H1 (cell line): Measurements from ENCODE around the gene PHOX2A. TPM values are rescaled to one million over a fixed set of nuclear protein-coding genes. Genes with fewer than 3 reads are reported as not detected.
A peak's percentile ranks its signal among the peaks of the same experiment; 100 is the strongest.

Source experiments
- CTCF ChIA-PET: fragments of 300-600 bp; sonication (Branson Sonifier 250); formaldehyde crosslinking; loops from one replicate; lab custom pipeline; 2021; ENCODE audit not compliant: partially characterized antibody; lab: Charles Lee
- POLR2A ChIA-PET: fragments of 300-600 bp; sonication (Branson Sonifier 250); formaldehyde crosslinking; loops from one replicate; lab custom pipeline; 2021; ENCODE audit warnings: inconsistent platforms; ENCODE audit not compliant: partially characterized antibody; lab: Charles Lee
- DNase-seq, 2 experiments: peaks; one replicate each; pipeline versions ENCODE4 v3.0.0 to v3.0.0-alpha.2; 2010 to 2022; ENCODE audit warnings: low spot score in 2 of 2, low read depth in 1 of 2, mixed read lengths in 1 of 2
- FAIRE-seq: peaks from 2 replicates; lab custom pipeline; 2011; peaks lifted over from hg19 to GRCh38; lab: Jason Lieb, UNC
- H2AFZ ChIP-seq: 2 replicates; pipeline ENCODE4 v1.8.1; 2012; ENCODE audit warnings: low read length, inconsistent platforms
- H2AK5ac ChIP-seq: 2 replicates; pipeline ENCODE4 v1.6.1; 2013; ENCODE audit warnings: low read depth, low read length
- H2BK120ac ChIP-seq: replicated peaks from 2 replicates; pipeline ENCODE3; 2013; ENCODE audit warnings: low read depth, low read length, inconsistent platforms
- H2BK12ac ChIP-seq: 2 replicates; pipeline ENCODE4 v1.6.1; 2013; ENCODE audit warnings: low read depth, low read length
- H2BK15ac ChIP-seq: 2 replicates; pipeline ENCODE4 v1.6.1; 2013; ENCODE audit warnings: low read length
- H2BK20ac ChIP-seq: 2 replicates; pipeline ENCODE4 v1.6.1; 2013; ENCODE audit warnings: low read length
- H2BK5ac ChIP-seq: 2 replicates; pipeline ENCODE4 v1.6.1; 2013; ENCODE audit warnings: low read depth, low read length
- H3K14ac ChIP-seq: 2 replicates; pipeline ENCODE4 v1.6.1; 2013; ENCODE audit warnings: inconsistent platforms; ENCODE audit not compliant: insufficient read length
- H3K18ac ChIP-seq: 2 replicates; pipeline ENCODE4 v1.6.1; 2013; ENCODE audit warnings: low read length; ENCODE audit errors: extremely low read depth
- H3K23ac ChIP-seq: 2 replicates; pipeline ENCODE4 v1.6.1; 2013; ENCODE audit warnings: inconsistent platforms; ENCODE audit not compliant: insufficient read length
- H3K23me2 ChIP-seq: 2 replicates; pipeline ENCODE4 v1.6.1; 2013; ENCODE audit warnings: low read depth, low read length
- H3K27ac ChIP-seq: 2 replicates; pipeline ENCODE4 v1.6.1; 2011; ENCODE audit warnings: low read depth, low read length, inconsistent platforms
- H3K27me3 ChIP-seq, 4 experiments: replicated peaks in 1 of 4; 1 replicate in 1 of 4; 2 replicates in 3 of 4; pipeline versions ENCODE4 v1.6.1 to v1.8.1; 2011 to 2013; ENCODE audit warnings: low read length in 3 of 4, mild to moderate bottlenecking in 3 of 4, inconsistent platforms in 2 of 4, mixed read lengths in 2 of 4, moderate library complexity in 1 of 4; ENCODE audit not compliant: control insufficient read depth in 3 of 4, insufficient read depth in 3 of 4; ENCODE audit errors: extremely low read depth in 1 of 4
- H3K36me3 ChIP-seq, 4 experiments: 2 replicates each; pipeline versions ENCODE4 v1.6.1 to v1.8.1; 2011 to 2013; ENCODE audit warnings: mild to moderate bottlenecking in 4 of 4, low read length in 3 of 4, moderate library complexity in 2 of 4, control low read depth in 1 of 4, inconsistent platforms in 1 of 4; ENCODE audit not compliant: insufficient read depth in 4 of 4, control insufficient read depth in 2 of 4
- H3K4ac ChIP-seq: replicated peaks from 2 replicates; pipeline ENCODE3; 2013; ENCODE audit warnings: low read length, low read depth, mixed read lengths, inconsistent platforms; ENCODE audit not compliant: insufficient read length
- H3K4me1 ChIP-seq, 4 experiments: replicated peaks in 1 of 4; 1 replicate in 1 of 4; 2 replicates in 3 of 4; pipeline versions ENCODE4 v1.6.1 to v1.8.1; 2011 to 2013; ENCODE audit warnings: low read length in 3 of 4, inconsistent platforms in 2 of 4, mixed read lengths in 1 of 4; ENCODE audit not compliant: insufficient read depth in 4 of 4, control insufficient read depth in 3 of 4
- H3K4me2 ChIP-seq, 2 experiments: 2 replicates each; pipeline versions ENCODE4 v1.6.1 to v1.8.1; 2011 to 2013; ENCODE audit warnings: low read depth in 2 of 2, low read length in 2 of 2, control low read depth in 1 of 2, inconsistent platforms in 1 of 2, mild to moderate bottlenecking in 1 of 2; ENCODE audit not compliant: insufficient read depth in 1 of 2
- H3K4me3 ChIP-seq, 4 experiments: fragments of 200-600, 300-600 bp in 1 of 4; sonication (generic), shearing (Covaris generic), sonication (Bioruptor Twin) in 1 of 4; 2 replicates each; pipeline versions ENCODE4 v1.5.1 to v1.8.1; 2011 to 2016; ENCODE audit warnings: low read length in 4 of 4, low read depth in 3 of 4, control low read depth in 2 of 4, inconsistent platforms in 2 of 4, mild to moderate bottlenecking in 2 of 4, mixed read lengths in 1 of 4, moderate library complexity in 1 of 4; ENCODE audit not compliant: insufficient read depth in 2 of 4; ENCODE audit errors: extremely low read depth in 1 of 4
- H3K56ac ChIP-seq: replicated peaks from 2 replicates; pipeline ENCODE3; 2013; ENCODE audit warnings: low read depth, mild to moderate bottlenecking, mixed read lengths, low read length, inconsistent platforms; ENCODE audit not compliant: insufficient read length
- H3K79me1 ChIP-seq: 2 replicates; pipeline ENCODE4 v1.6.1; 2013; ENCODE audit warnings: low read depth, low read length, control low read depth
- H3K79me2 ChIP-seq, 2 experiments: 2 replicates each; pipeline versions ENCODE4 v1.6.1 to v1.8.1; 2012 to 2013; ENCODE audit warnings: low read length in 2 of 2, mild to moderate bottlenecking in 2 of 2, inconsistent platforms in 1 of 2; ENCODE audit not compliant: insufficient read depth in 2 of 2, control insufficient read depth in 1 of 2
- H3K9ac ChIP-seq, 4 experiments: replicated peaks in 1 of 4; 1 replicate in 1 of 4; 2 replicates in 3 of 4; pipeline versions ENCODE4 v1.6.1 to v1.8.1; 2011 to 2013; ENCODE audit warnings: low read depth in 3 of 4, low read length in 3 of 4, control low read depth in 2 of 4, mild to moderate bottlenecking in 2 of 4, moderate library complexity in 2 of 4, inconsistent platforms in 1 of 4; ENCODE audit errors: extremely low read depth in 1 of 4
- H3K9me3 ChIP-seq, 2 experiments: 2 replicates each; pipeline versions ENCODE4 v1.6.1 to v1.8.1; 2012 to 2013; ENCODE audit warnings: mild to moderate bottlenecking in 2 of 2, moderate library complexity in 2 of 2, control low read depth in 1 of 2, inconsistent platforms in 1 of 2, low read depth in 1 of 2, low read length in 1 of 2, mixed read lengths in 1 of 2; ENCODE audit not compliant: insufficient read depth in 2 of 2
- H4K20me1 ChIP-seq, 2 experiments: replicated peaks in 1 of 2; 2 replicates each; pipeline versions ENCODE3 to v1.8.1; 2011 to 2013; ENCODE audit warnings: inconsistent platforms in 2 of 2, low read length in 2 of 2, mild to moderate bottlenecking in 1 of 2; ENCODE audit not compliant: insufficient read depth in 2 of 2, control insufficient read depth in 1 of 2
- H4K5ac ChIP-seq: 2 replicates; pipeline ENCODE4 v1.6.1; 2013; ENCODE audit warnings: low read length, low read depth, mixed read lengths, inconsistent platforms; ENCODE audit not compliant: insufficient read length
- H4K8ac ChIP-seq: 2 replicates; pipeline ENCODE4 v1.8.0; 2013; ENCODE audit warnings: mild to moderate bottlenecking, moderate library complexity, low read length, inconsistent platforms; ENCODE audit not compliant: insufficient read depth; ENCODE audit errors: extremely low read depth
- H4K91ac ChIP-seq: replicated peaks from 2 replicates; pipeline ENCODE3; 2013; ENCODE audit warnings: low read length, mixed read lengths, inconsistent platforms; ENCODE audit not compliant: insufficient read length
- ASH2L ChIP-seq: fragments of 200-600, 300-600 bp; sonication (generic); IDR thresholded peaks from one replicate; pipeline ENCODE4 v1.7.1; 2017; ENCODE audit warnings: low read length
- CTCF ChIP-seq, 3 experiments: IDR thresholded peaks; 1 replicate in 2 of 3; 2 replicates in 1 of 3; pipeline versions ENCODE4 v1.5.1 to v1.6.1; 2011; ENCODE audit warnings: low read length in 3 of 3, mild to moderate bottlenecking in 3 of 3, inconsistent platforms in 2 of 3, low read depth in 1 of 3, moderate library complexity in 1 of 3; ENCODE audit not compliant: insufficient read depth in 1 of 3; ENCODE audit errors: control extremely low read depth in 1 of 3
- EGR1 ChIP-seq: IDR thresholded peaks from 2 replicates; pipeline ENCODE4 v1.6.1; 2011; ENCODE audit warnings: low read depth, low read length, borderline replicate concordance
- EP300 ChIP-seq, 2 experiments: IDR thresholded peaks; 1 replicate in 1 of 2; 2 replicates in 1 of 2; pipeline ENCODE4 v1.6.1; 2011 to 2012; ENCODE audit warnings: low read depth in 2 of 2, low read length in 2 of 2, mild to moderate bottlenecking in 2 of 2, borderline replicate concordance in 1 of 2, inconsistent platforms in 1 of 2, moderate library complexity in 1 of 2
- PHF8 ChIP-seq: fragments of 200-600 bp; sonication (generic); conservative IDR thresholded peaks from 2 replicates; pipeline ENCODE4 v1.7.1; 2012; ENCODE audit warnings: low read depth, mild to moderate bottlenecking, inconsistent platforms, low read length, moderate library complexity
- RBBP5 ChIP-seq: IDR thresholded peaks from 2 replicates; pipeline ENCODE4 v1.7.1; 2012; ENCODE audit warnings: low read depth, mild to moderate bottlenecking, inconsistent platforms, low read length, moderate library complexity, borderline replicate concordance
- SP1 ChIP-seq: IDR thresholded peaks from 2 replicates; pipeline ENCODE4 v1.6.1; 2011; ENCODE audit warnings: low read depth, low read length
- TCF12 ChIP-seq: IDR thresholded peaks from 2 replicates; pipeline ENCODE4 v1.6.1; 2011; ENCODE audit warnings: low read depth, mild to moderate bottlenecking, low read length
- WGBS, 2 experiments: shearing (Covaris generic) in 1 of 2; methylation state at CpG; one replicate each; pipeline versions ENCODE4 v1.1.6 to v1.1.7; 2013 to 2015; ENCODE audit warnings: low lambda C conversion rate in 2 of 2, mixed read lengths in 2 of 2, inconsistent platforms in 1 of 2, low coverage in 1 of 2, missing lambda C conversion rate in 1 of 2; ENCODE audit not compliant: insufficient replicate concordance in 2 of 2, insufficient coverage in 1 of 2, insufficient read length in 1 of 2; ENCODE audit errors: extremely low coverage in 1 of 2, missing lambda C conversion rate in 1 of 2; 5-methylcytosine and 5-hydroxymethylcytosine counted together
- polyA plus RNA-seq, 7 experiments: library from polyadenylated mRNA; depleted of rRNA in 3 of 7; stranded (reverse) in 5 of 7; unstranded in 2 of 7; fragments of >200 nt in 5 of 7; fragments of 200-250 nt in 2 of 7; gene quantifications; 1 replicate in 5 of 7; 2 replicates in 1 of 7; 4 replicates in 1 of 7; pipeline versions ENCODE4 v1.2.1 to v1.2.3, GENCODE V29; 2011 to 2013; ENCODE audit warnings: missing spikeins in 2 of 7, mixed read lengths in 2 of 7
- total RNA-seq: library from RNA; stranded (reverse); fragmentation: NEBNext Ultra II Directional; extraction: Animal tissue kit (Norgen Biotek cat#: 25700); gene quantifications from 2 replicates; pipeline ENCODE4 v1.2.1, GENCODE V29; 2021

The PHOX2A gene
- total and polyA plus RNA-seq, 2 of the 8 experiments (the other 6 are each of a cell fraction or from before 2014, with no cell fraction given) = 0.67 TPM; not detected in 1

- Histone ChIP-seq H3K9ac (no peak overlapping the region; a peak in 1 of 7 replicates), H2BK15ac (no peak overlapping the region), H3K4me3 (peak overlapping the region; percentile 67 to 89 (median 76)), H3K23ac (no peak overlapping the region), H2BK120ac (no peak overlapping the region), H2AFZ (0 out of 2 replicates have a peak overlapping the region, but pooled peaks have one; percentile 13), H3K56ac (no peak overlapping the region), H3K36me3 (no peaks in the 10 kb centered on the region), H3K4me1 (peaks cover 10 to 11% (median 11%) of the 10 kb centered on the region in 4 experiments; a peak in 6 of 7 replicates), H3K18ac (peak overlapping the region; percentile 32; the same call in 1 of the 2 replicates), H3K4me2 (peak overlapping the region; percentile 84 to 95), H4K5ac (no peak overlapping the region), H2BK20ac (0 out of 2 replicates have a peak overlapping the region, but pooled peaks have one; percentile 80), H2BK5ac (peak overlapping the region; percentile 61; the same call in 1 of the 2 replicates), H3K79me1 (peaks cover 6% of the 10 kb centered on the region), H3K9me3 (no peaks in the 10 kb centered on the region), H4K8ac (peak overlapping the region; percentile 51; the same call in 1 of the 2 replicates), H3K27ac (no peak overlapping the region), H3K23me2 (peaks cover 15% of the 10 kb centered on the region), H2BK12ac (no peak overlapping the region), H4K20me1 (peaks cover 4 to 12% of the 10 kb centered on the region in 2 experiments), H3K79me2 (peaks cover 0 to 11% of the 10 kb centered on the region in 2 experiments; a peak in 2 of 4 replicates), H3K14ac (no peak overlapping the region), H3K4ac (no peak overlapping the region), H3K27me3 (no peaks in the 10 kb centered on the region; a peak in 2 of 7 replicates), H4K91ac (no peak overlapping the region), H2AK5ac (no peak overlapping the region)
- ChIA-PET CTCF (interaction anchor here (0.9 to 8.3 kb wide), 7 partner anchors 13 to 191 kb away, joined by 3 to 72 read pairs (median 4); no protein-coding TSS in a partner anchor), POLR2A (interaction anchor here (0.6 to 9.9 kb wide), 17 partner anchors 9 to 1015 kb away, joined by 3 to 160 read pairs (median 3); partner anchors contain the start of genes ANAPC15 and PHOX2A)
- FAIRE-seq (no peak), DNase-seq (peak; percentile 84 to 92)
- 5% methylated on average over 28 of the region's 47 CpGs; no CpG with 5 or more reads in 1 of the 2 experiments for WGBS, 2 experiments
- TF ChIP-seq SP1 (peak; percentile 71; the same call in 1 of the 2 replicates), EP300 (IDR thresholded peaks at IDR 0.05; ENCODE audit: borderline replicate concordance in 1 of 2, low read depth in 2 of 2, low read length in 2 of 2) (peak in 1 of 2 experiments; percentile 42; a peak in 1 of 3 replicates), RBBP5 (peak; percentile 57; the same call in 1 of the 2 replicates), EGR1 (peak; percentile 64), CTCF (IDR thresholded peaks at IDR 0.05; ENCODE audit: control extremely low read depth in 1 of 3, insufficient read depth in 1 of 3, low read depth in 1 of 3, low read length in 3 of 3) (0 out of 4 replicates have a peak, but pooled peaks of 1 of the 3 experiments have one; percentile 1), TCF12 (no peak), ASH2L (peak; percentile 61), PHF8 (0 out of 2 replicates have a peak, but pooled peaks have one; percentile 51)
Measured at GRCh38 chr11:72222907-72223614, 20.9 kb downstream of the PHOX2A start.
